ENCODE data around the gene RLBP1.
A peak's percentile ranks its signal among the peaks of the same experiment; 100 is the strongest.

RLBP1 gene

DNA sequence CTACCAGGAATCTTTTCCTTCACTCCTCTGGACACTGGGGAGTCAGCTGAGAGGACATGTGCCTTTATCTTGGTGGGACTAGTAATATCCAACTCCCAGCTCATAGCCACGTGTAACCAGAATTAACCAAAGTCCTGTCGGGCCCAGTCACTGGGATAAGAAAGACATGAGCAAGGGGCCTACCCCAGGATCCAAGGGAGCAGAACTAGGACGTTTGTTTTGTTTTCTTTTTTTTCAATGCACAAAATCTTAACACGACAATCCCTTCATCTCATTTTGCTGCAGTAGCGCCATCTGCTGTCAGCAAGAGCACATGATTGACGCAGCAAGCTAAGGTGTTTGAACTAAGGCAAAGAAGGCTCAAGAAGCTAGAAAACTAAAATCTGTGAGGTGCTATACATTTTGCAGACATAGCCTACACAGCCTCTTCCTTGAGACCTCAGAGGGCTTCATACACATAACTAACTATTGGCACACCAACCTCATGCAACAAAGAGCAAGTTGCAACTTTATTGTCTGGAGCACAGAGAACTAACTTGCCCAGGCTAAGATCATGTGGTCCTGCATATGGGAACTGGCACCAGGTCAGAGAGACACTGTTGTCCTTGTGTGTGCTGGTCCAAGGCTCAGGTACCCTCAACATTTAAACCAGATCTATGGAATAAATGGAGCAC lies 43.6 kb downstream of the RLBP1 start:
- DNase-seq, result peak; percentile 42

DNA sequence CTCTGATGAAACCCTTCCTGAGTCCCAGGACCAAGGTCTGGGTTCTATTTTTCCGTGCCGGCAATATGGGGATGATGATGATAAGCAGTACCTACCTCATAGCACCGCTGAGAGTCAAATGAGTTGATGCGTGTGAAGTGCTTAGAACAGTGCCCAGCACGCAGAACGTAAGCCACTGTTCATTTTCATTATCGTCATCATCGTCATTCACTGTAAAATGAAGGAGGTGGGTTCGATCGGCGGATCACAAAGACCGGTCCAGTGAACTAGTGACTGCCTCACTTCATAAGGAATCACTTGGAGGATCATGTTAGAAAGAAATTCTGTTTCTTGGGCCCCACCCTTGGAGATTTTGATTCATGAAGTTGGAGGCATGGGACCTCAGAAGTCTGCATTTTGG lies 44.3 kb downstream of the RLBP1 start:
- no peak for DNase-seq

GRCh38 chr15:89175617-89176191 lies 45.7 kb downstream of the RLBP1 start:
- DNase-seq, result no peak

- no peak for DNase-seq
Observed at GRCh38 chr15:89174476-89174875, 46.9 kb downstream of the RLBP1 start.

GRCh38 chr15:89172921-89173320 lies 48.5 kb downstream of the RLBP1 start:
- no peak for DNase-seq

GRCh38 chr15:89171136-89172072 lies 50.0 kb downstream of the RLBP1 start:
- DNase-seq, result peak; percentile 6

GRCh38 chr15:89170364-89170763 lies 51.0 kb downstream of the RLBP1 start:
- no peak for DNase-seq

DNA sequence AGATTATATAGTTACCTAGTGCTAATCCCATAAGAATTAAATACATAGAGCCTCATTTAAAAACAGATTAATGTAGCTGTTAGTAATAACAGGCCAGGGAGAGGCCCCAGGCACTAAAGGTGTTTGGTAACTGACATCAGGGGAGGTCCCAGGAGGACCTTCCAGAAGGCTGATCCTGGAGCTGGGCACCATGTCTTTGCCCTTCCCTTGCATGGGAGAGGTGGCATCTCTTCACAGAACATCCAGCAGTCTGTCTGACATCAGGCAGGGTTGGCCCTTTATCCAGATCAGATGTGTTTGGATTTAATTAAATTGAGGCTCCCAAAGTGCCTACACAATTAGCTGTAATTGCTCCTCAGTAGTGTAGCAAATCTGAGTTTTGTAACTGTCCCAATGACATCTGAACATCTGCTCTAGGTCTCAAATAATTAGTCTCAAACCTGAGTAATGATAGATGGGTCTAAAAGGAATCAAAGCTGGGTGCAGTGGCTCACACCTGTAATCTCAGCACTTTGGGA lies 53.0 kb downstream of the RLBP1 start:
- DNase-seq, result no peak

- no peak for DNase-seq
Observed at GRCh38 chr15:89167267-89168176, 53.9 kb downstream of the RLBP1 start.

DNA sequence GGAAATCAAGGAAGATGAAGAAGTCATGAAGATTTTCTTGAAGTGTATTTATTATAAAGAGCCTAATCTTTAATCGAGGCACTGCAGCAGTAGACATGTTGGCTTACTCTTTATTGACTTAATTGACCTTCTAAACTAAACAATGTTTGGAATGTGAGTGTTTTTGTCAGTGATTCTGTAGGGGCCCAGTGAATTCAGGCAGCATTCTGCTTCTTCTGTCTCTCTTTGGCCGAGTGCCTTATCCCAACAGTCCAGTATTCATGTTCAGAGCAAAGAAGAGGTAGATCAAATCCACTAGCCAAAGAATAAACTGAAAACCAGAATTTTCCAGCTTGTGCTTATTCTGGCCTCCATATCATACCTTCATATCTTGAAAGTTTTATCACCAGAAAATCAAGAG lies 55.7 kb downstream of the RLBP1 start:
- no peak for DNase-seq

DNA sequence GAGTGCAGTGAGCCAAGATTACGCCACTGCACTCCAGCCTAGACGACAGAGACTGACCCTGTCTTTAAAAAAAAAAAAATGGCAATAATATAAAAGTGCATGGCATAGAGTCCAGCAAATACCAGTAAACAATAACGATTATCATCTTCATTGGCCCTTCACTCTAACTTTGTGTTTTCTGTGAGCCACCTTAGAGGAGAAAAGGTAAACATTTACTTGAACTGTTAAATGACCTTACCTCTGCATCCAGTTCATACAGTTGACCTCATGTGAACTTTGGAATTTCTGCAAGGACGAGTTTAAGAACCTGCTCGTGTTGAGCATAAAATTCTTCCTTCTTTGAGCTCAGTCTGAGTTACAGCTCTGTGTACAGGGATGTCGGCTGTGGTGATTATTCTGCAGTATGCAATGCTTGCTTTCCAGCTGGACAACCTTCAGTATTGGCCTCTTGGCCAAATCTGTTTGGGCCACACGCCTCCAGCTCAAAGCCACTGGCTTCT lies 56.6 kb downstream of the RLBP1 start:
- no peak for DNase-seq

GRCh38 chr15:89163271-89164055 lies 57.9 kb downstream of the RLBP1 start:
- DNase-seq, result no peak

DNA sequence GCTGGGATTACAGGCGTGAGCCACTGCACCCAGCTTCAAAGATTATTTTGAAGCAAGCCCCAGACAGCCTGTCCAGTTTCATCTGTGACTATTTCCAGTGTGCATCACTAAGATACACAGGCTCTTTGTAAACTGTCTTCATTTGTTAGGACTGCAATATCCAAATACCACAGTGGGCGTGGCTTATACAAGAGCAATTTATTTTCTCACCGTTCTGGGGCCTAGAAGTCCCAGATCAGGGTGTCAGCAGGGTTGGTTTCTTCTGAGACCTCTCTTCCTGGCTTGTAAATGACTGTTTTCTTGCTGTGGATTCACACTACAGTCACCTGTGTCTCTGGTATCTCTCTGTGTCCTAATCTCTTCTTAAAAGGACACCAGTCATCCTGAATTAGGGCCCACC lies 59.7 kb downstream of the RLBP1 start:
- DNase-seq, result no peak
